GM21529 (cell line): Measurements from ENCODE around the gene ADRB2.

Experiments
- ATAC-seq: cut with Tn5 transposase; IDR thresholded peaks from one replicate; pipeline ENCODE4 v1.9.1; 2021; ENCODE audit not compliant: unreplicated experiment

The ADRB2 gene

DNA sequence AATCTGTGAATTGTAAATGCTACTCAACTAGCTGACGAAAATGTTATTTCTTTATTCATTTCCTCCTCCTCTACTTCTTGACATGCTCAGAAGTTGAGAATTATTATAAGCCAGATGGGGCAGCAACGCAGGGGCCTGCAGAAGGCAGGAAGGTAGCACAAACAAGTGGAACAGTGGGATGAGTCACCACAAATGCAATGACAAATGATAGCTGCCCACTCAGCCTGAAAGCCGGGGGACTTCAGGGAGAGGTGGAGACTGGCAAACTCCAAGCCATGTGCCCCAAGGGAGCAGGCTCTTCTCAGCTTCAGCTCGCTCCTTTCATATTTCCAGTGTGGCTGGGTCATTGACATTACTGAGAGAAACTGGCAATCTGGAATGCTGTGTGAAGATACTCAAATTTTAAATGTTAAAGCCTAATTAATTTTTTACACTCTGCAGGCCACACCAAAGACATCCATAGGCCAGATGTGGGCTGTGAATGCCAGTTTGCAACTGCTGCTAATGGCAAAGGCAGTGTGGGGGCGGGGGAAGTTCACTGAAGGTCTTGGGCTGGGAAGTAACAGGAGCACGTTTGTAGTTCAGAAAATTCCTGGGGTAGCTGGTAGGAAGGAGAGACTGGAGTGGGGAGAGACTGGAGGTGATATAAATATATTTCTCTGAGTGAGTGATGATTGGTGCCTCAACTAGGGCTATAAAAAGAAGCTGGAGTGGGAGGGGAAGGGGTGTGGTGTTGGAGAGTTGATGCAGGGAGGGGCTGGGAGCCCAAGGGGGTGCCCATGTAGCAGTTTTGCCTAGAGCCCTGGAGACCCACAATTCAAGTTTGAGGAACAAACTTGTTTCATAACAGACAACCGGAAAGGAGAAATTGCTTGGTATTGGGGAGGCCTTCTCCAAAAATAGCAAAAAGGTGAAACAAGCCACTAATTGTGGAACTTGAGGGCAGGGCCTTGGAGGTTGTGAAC lies 20.8 kb upstream of the ADRB2 start:
- peak; percentile 42 for ATAC-seq

- no peak for ATAC-seq
These were observed 19.9 kb upstream of the ADRB2 start for GRCh38 chr5:148806520-148806931.

DNA sequence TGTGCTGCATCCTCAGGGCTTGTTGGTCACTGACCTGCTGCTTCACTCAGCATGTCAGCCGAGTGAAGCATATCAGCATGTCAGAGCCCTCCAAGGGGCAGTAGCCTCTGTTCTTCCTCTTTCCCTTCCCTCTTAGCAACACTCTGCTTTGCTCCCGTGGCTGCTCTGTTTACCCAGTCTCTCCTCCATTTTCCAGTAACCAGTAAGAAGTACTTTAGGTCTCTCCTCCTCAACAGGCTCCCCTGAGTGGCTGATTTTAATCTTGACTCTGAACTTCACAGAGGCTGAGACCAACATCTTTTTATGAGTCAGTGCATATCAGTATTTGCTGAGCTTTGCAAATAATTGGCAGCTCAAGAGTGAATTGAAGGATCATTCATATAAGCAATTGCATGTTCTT lies 18.6 kb upstream of the ADRB2 start:
- no peak for ATAC-seq

- ATAC-seq = peak; percentile 64
These were observed 17.4 kb upstream of the ADRB2 start for GRCh38 chr5:148808864-148809642.

GRCh38 chr5:148809781-148810524 lies 16.5 kb upstream of the ADRB2 start:
- no peak for ATAC-seq

- ATAC-seq = no peak
These were observed 15.6 kb upstream of the ADRB2 start for GRCh38 chr5:148810823-148811222.

DNA sequence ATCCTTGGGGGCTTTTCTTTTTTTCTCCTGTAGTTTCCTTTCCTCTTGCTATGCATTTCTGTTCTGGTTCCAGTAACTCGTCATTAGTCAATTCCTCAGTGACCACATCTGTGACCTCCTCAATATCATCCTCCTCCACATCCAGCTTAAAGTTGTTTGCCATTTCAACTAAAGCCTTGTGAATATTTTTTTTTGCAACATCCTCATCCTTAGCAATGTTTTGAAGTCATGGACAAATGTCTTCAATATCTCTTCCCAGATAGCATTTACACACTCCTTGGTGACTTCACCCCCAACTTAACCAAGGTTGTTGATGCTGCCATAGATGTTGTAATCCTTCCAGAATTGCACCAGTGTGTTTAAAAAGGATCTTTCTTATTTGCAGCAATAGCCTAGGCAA lies 14.7 kb upstream of the ADRB2 start:
- ATAC-seq = no peak

DNA sequence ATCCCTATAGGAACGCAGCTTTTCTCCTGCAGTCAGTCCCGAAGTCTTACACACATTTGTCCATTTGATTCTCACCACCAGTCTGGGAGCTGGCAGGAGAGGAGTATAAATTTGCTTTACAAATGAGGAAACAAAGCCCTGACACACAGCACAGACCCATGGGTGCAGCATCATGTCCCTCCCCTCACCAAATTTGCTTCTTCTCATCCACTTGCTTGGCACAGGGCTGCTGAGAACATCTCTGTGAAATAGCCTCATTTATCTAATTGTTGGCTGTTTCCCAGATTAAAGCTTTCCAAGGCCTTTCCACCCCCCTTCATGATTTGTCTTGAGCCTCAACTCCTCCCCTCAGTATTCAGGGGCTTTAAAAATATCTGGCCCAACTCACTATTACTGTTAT lies 11.3 kb upstream of the ADRB2 start:
- no peak for ATAC-seq

DNA sequence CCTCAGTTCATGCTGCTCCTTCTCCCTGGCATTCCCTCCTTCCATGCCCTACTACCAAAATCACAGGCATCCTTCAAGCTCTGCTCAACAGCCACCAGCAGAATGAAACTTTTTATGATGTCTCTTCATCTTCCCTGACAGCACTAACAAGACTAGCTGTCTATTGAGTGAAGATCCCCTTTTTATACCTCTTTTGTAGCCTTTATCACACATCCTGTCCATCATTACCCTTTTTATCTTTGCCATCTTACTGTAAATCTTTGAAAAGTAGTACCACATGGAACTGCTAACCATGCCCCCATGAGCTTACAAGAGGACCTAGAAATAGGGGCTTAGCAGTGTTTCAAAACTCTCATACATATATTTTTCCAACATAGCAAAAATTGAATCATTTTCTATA lies 10.8 kb upstream of the ADRB2 start:
- ATAC-seq = no peak

DNA sequence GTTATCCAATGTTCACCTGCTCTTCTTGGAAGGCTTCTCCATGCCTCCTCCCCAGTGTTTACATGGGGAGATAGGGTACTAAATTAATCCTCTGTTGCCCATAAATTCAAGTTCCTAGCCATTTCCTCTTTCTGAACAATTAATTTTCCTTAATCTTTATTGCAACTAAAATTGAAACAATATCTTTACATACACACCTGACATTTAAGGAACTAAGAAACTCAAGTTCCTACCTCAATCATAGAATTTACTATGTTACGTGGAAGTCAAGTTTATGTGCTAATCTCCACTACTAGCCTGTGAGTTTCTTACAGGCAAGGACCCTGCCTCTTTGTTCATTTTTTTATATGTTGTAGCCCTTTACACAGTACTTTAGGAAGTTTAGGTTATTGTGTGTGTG lies 10.1 kb upstream of the ADRB2 start:
- no peak for ATAC-seq

DNA sequence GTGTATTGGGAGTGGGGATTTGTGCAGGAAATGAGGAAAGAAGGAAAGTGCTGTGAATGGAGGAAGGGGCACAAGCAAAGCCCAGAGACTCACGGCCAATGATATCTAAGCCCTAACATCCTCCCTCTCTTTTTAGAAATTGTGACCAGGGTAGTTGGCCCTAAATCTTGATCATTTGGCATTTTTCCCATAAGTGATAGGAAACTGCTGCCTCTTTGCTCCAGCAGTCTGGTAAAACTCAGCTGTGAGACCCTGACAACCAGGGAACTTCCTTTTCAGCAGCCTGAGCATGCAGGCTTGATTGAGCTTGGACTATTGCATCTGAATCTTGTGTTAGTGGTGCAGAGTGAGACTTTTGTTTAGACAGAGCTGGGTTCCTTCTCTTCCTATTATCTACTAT lies 9.6 kb upstream of the ADRB2 start:
- ATAC-seq = no peak

DNA sequence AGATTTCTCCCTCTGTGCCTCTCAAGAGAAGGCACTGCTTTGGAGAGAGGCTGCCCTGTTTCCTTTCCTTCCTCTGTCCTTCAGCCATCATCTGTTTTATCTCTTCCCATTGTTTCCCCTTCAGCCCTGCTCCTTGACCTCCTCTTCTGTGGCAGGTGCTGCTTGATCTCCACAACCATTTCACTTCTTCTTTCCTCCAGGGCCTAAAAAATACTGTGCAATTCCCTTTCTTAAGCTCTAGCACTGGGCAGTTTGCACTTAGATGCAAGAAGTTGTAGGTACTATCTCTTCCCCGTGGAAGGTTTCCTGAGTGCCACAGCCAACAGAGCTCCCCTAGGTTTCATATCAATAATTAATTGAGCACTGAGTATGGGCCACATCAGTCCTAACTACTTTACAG lies 8.8 kb upstream of the ADRB2 start:
- ATAC-seq = no peak

DNA sequence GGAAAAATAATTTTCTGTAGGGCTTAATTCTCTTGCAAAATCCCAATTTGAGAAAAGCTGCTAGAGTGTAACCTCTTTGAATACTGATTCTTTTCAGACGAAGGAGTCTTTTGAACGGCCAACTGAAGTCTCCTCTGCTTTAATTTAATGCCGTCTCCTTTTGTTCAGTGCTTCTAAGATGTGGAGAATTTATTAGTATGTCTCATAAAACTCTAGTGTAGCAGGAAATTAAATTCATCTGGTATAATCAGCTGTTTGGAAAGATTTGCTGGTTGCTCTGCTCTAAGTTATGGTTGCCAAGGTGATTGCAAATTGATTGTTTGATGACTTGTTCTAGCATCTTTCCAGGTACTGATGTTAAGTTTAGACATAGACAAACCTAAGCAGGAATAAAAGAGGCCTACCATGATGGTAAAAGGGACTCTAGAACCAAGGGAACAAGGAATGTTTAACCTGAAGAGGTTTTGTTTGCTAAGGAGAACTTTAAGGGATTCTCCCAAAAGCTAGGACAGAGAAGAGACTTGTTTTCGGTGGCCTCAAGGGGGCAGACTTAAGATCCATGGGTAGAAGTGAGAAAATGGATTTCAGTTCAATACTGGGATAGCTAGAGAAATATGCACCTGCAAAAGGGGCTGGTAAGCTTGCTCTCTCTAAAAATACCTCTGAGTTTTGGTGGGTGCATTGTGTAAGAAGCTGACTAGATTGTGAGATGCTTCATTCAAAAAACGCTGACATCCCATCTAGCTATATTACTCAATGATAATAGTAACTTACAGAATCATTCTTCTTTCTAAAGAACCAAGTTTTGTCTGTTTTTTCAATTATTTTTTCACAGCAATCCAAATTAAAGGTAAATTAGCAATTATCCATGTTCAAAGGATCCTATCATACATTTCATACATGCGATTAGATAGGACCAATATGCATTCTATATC lies 5.7 kb upstream of the ADRB2 start:
- ATAC-seq = no peak

GRCh38 chr5:148823871-148824270 lies 2.5 kb upstream of the ADRB2 start:
- ATAC-seq = no peak

DNA sequence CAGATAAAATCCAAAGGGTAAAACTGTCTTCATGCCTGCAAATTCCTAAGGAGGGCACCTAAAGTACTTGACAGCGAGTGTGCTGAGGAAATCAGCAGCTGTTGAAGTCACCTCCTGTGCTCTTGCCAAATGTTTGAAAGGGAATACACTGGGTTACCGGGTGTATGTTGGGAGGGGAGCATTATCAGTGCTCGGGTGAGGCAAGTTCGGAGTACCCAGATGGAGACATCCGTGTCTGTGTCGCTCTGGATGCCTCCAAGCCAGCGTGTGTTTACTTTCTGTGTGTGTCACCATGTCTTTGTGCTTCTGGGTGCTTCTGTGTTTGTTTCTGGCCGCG lies 727 bp upstream of the ADRB2 start:
- peak; percentile 2 for ATAC-seq

DNA sequence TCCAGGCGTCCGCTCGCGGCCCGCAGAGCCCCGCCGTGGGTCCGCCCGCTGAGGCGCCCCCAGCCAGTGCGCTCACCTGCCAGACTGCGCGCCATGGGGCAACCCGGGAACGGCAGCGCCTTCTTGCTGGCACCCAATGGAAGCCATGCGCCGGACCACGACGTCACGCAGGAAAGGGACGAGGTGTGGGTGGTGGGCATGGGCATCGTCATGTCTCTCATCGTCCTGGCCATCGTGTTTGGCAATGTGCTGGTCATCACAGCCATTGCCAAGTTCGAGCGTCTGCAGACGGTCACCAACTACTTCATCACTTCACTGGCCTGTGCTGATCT lies 294 bp downstream of the ADRB2 start:
- ATAC-seq = no peak

GRCh38 chr5:148827723-148828122 lies 1.3 kb downstream of the ADRB2 start:
- ATAC-seq = no peak

DNA sequence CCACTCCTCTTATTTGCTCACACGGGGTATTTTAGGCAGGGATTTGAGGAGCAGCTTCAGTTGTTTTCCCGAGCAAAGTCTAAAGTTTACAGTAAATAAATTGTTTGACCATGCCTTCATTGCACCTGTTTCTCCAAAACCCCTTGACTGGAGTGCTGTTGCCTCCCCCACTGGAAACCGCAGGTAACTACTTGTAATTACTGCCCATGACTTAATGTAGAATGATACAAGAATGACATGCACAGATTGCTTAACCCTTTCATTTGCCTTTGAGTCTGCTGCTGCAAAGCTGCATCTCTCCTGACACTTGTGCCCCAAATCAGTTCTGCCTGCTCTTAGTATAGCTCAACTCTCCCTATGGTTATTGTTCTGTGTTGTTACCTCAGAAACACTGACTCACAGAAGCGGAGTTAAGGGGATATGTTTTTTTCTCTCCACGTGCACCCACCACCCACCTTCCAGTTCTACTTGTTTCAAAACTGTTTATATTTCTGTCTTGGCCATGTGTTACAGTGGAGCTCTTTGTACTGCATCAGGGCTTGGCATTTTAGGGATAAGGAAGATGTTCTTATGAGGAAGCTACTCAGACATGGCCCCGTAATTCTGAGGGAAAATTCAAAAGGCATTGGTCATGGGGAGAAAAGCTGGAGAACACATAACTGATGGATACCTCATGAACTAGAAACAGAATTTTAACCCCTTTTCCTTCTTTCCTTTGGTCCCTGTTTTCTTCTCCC lies 2.3 kb downstream of the ADRB2 start:
- no peak for ATAC-seq

DNA sequence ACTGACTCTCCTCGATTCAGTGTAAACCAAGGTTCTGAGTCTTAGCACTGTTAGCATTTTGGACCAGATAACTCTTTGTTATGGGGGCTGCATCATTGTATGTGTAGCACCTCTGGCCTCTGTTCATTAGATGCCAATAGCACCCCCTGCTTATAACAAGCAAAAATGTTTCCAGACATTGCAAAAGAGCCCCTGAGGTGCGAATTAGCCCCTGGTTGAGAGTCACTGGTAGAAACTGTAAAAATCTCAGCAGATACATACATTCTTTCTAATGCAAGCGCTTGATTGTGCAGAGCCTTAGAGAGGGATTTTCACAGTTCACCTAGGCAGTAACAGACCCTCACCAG lies 2.8 kb downstream of the ADRB2 start:
- no peak for ATAC-seq

DNA sequence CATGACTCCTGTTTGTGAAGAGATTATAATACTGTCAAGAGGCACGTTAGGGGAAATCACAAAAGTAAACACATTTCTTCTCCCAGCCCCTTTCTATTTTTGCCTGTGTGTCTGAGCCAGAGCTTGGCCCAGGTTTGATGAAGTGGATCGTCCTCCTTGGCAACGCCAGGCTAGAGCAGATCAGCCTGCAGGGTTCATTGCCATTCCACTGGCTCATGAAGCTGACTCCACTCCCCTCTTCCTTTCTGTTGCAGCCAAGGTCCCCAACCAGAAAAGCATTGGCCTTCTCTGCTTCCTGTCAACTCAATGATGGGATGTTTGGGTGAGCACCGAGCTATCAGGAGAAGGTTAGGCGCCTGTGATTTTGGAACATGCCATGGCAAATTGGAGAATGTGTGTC lies 3.3 kb downstream of the ADRB2 start:
- no peak for ATAC-seq
